ENCODE data around the gene ICA1L. TPM values are rescaled to one million over a fixed set of nuclear protein-coding genes. Genes with fewer than 3 reads are reported as not detected.
"Not testable (repeated sequence)": the region's sequence is repeated elsewhere in the genome, so short reads cannot be mapped to it uniquely, and the experiment has no call there.

Gene ICA1L
- polyA plus RNA-seq (2013, experiment 1 of 2; ENCODE audit: insufficient read length) = 1.4 TPM
- polyA plus RNA-seq (2013, experiment 2 of 2; ENCODE audit: insufficient read length) = 2.1 TPM

DNA sequence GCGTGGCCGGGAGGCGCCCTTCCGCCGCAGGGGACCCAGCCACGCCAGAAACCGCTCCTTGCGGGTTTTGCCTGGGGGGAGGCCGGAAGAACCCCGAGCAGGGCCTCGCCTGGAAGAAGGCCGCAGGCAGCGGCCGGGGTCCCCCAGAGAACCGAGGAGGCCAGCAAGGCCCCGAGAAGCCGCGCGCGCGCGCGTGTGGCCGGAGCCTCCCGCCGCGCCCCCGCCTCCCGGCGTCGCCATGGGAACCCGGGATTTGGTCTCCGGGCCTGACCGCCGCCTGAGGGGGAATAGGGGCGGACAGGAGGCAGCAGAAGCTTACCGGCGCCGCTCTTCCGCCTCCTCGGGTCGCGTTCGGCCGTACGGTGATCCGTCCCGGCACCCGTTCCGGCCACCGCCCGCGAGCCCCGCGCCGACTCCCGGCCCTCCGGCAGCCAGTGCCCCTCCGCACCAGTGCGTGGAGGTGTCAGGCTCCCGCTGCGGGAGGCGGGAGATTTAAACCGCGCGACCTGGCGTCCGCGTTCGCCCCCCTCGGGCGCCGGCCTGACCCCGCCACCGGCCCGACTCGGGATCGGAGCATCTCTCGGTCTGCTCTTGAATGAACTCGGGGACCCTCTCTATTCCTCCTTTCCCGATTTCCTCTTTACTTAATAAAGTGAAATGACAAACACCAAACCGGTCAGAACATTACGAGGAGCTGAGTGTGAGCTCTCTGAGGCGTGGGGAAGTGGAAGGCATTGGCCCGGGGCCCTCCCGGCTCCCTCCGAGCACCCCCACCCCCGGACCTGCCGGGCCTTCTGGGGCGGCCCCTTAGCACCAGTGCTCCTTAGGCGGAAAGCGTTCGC lies at the start of gene ICA1L:
TSS of gene ICA1L (minus strand) at position 467 of the 842 bp plus-strand sequence. CDS start 42,757 bp downstream, outside the sequence.
- peak; percentile 67 for DNase-seq

DNA sequence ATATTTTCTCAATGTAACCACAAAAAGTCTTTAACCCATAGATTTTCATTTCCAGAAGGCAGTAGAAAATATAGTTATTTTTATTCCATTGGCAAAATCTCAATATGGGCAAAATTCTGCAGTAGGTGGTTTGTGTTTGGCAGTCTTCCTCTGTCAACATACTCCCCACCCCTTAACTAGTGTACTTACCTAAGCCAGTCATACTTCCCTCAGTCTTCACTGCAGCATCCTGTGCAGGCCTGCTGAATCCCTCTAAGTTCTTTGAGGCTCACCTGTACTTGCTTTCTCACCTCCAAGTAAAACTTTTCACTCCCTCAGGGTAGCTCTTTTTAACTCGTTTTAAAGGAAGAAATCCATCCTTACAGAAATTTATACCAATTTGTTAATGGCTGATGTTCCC lies 47.3 kb upstream of the ICA1L start:
- DNase-seq = no peak

DNA sequence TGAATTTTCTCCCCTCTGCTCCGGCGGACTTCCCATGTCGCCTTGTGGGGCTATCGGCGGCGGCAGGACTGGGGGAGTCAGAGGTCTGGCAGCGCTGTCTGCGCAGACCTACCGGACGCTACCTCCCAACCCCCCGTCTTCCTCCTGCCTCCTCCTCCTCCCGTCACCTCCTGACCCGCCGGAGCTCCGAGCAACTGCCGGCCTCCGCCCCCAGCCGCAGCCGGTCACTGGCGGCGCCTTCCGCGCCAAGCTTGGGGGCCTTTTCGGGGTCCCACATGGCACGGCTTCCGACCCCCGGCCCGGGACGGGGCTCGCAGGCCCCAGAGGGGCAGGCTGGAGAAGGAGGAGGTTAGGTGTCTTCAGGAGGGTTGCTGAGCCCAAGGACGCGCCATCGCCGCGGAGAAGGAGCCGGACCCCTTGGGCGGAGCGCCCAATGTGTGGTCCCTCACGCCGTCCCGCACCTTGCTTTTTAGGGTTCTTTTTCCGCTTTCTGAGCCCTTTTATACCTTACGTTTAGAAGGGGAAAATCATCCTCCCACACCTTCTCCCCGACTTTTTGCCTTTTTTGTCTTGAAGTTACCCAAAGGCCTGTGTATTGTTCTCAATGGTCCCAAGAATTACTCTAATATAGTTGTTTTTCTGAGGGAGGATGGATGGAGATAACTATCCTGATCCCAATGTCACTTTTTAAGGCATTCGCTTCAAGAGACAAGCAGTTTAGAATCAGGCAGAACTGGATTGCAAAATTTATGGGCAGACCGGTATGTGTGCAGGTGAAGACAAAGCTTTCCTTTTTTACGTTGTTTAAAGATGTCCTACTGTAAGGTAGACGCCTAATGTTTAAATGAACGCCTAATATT lies 41.0 kb upstream of the ICA1L start:
- not testable (repeated sequence) for DNase-seq

DNA sequence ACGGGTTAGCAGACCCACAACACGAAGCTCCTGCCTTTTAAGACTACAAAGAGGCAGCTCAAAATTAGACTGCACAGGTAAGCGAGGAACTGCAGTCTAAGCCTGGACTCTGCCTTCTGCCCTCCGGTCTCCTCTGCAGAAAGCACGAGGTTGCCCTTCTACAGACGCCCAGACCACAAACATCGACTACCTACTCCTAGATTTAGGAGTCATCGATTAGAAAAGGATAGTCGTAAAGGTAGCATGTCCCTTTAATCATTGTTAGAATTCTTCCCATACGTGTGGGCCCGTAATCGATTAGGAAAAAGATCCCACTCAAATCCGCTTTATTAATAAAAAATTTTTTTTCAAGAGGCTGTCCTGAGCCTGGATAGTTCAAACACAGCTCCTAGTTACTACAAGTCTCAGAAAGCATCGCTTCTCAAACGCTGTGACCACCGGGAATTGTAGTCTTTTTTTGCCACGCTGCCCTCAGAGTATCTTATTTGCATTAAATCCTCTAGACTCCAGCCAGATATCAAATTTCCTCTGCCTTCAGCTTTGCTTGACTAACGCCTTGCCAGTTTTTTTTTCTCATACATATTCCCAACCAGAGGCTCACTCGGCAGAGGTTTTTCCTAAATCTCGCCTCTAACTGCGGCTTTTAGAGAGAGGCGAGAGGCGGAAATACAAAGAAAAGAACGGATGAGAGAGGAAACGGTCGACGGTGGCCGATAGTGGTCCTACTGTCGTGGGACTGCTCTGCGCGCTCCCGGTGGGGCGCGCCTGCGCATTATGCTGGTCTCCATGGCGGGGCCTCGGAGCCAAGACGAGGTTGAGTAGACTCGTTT lies 40.2 kb upstream of the ICA1L start, which contains the start of the genes CARF and WDR12:
TSS of gene CARF (plus strand) at position 764 of the 830 bp plus-strand sequence. CDS start 29,628 bp downstream, outside the sequence.
TSS of gene WDR12 (minus strand) at position 162 of the 830 bp plus-strand sequence. CDS start 197 bp downstream, outside the sequence.
- peak; percentile 96 for DNase-seq

DNA sequence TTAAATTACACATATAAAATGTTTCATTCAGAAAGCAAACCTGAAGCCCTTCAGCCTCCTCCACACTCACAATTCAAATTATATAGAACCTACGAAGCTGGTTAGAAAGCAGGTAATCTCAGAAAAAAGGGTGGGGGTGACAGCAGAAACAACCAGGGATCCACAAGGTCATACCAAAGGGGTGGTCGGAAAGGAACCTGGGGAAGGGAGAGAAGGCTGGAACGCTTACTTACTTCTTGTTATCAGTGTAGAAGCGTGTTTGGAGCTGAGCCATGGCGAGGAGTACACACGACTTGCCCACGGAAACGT lies 39.6 kb upstream of the ICA1L start:
- DNase-seq = no peak

DNA sequence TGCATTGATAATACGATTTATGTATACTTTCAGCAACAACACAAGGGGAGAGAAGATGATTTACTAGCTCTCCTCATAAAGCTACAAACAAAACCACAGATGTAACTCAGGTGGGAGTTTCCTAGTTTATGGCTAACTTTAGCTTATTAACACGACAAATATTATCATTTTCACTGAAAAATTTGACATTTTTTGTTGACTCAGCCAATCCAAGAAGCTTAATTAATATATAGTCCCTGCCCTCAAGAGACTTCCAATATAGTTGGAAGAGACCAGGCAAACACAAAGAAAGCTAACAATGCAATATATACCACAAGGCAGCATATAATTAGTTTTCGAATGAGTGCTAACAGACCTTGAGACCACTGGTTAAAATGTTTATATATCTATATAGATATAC lies 39.1 kb upstream of the ICA1L start:
- DNase-seq = no peak

DNA sequence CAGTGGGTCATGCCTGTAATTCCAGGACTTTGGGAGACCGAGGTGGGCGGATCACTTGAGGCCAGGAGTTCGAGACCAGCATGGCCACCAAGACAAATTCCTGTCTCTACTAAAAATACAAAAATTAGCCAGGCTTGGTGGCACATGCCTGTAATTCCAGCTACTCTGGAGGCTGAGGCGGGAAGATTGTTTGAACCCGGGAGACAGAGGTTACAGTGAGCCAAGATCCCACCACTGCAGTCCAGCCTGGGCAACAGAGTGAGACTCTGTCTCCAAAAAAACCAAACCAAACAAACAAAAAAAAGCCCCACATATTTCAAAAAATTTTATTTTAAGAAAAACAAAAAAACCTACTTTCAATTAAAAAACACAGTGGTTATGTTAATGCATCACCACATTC lies 38.7 kb upstream of the ICA1L start:
- DNase-seq = not testable (repeated sequence)

DNA sequence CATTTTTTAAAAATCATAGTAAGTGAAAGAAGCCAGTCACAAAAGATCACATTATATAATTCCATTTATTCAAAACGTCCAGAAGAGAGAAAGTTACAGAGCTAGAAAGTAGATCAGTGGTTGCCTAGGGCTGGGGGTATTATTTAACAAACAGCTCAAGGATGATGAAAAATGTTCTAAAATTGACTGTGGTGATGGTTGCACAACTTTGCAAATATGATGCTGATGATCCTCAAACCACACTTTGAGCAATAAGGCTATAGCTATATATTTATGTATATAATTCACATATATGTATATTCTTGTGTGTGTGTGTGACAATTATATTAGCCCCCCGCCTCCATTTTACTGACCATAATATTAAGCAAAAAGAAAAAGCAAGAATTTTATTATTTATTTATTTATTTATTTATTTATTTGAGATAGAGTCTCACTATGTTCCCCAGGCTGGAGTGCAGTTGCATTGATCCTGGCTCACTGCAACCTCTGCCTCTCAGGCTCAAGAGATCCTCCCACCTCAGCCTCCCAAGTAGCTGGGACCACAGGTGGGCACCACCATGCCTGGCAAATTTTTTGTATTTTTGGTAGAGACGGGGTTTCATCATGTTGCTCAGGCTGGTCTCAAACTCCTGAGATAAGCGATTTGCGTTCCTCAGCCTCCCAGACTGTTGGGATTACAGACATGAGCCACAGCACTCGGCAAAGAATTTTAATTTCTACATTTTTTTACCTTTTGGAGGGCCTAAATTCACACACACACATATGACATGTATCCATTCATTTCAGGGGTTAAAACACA lies 38.0 kb upstream of the ICA1L start:
- no peak for DNase-seq

DNA sequence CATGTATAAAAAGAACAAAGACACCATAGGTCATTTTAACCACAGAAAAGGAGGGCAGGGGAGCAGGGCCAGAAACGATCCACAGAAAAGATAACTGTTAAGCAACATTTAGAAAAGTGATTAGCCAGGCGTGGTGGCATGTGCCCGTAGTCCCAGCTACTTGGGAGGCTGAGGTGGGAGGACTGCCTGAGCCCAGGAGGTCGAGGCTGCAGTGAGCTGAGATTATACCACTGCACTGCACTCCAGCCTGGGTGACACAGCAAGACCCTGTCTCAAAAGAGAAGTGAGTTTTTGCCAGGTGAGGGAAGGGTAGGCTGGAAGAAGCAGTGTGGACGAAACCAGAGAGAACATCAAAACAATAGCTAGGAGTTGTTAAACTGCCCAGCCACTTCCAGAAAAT lies 36.6 kb upstream of the ICA1L start:
- no peak for DNase-seq

DNA sequence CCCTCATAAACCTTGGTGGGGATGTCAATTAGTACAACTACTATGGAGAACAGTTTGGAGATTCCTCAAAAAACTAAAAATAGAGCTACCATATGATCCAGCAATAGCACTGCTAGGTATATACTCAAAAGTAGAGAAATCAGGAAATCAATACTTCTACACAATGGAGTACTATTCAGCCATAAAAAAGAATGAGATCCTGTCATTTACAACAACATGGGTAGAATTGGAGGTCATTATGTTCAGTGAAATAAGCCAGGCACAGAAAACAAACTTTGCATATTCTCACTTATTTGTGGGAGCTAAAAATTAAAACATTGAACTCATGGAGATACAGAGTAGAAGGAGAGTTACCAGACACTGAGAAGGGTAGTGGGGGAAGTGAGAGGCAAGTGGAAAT lies 33.9 kb upstream of the ICA1L start:
- not testable (repeated sequence) for DNase-seq

DNA sequence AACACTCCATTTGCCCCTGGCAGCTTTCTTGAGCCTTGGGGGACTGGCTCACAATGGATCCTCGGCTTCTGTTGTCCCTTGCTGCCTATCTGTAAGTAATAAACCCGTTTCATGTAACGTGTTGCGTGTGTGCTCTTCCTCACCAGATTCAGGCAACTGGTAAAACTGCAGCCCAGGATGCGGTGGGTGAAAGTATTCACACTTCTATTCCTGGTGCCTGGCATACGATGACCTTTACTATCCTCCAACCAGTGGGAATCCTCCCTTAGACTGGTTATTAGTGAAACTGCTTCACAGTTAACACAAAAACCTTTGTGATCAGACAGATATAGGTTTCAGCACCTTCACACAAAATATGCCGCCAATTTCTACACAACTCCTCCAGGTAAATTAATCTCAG lies 13.6 kb upstream of the ICA1L start:
- no peak for DNase-seq

DNA sequence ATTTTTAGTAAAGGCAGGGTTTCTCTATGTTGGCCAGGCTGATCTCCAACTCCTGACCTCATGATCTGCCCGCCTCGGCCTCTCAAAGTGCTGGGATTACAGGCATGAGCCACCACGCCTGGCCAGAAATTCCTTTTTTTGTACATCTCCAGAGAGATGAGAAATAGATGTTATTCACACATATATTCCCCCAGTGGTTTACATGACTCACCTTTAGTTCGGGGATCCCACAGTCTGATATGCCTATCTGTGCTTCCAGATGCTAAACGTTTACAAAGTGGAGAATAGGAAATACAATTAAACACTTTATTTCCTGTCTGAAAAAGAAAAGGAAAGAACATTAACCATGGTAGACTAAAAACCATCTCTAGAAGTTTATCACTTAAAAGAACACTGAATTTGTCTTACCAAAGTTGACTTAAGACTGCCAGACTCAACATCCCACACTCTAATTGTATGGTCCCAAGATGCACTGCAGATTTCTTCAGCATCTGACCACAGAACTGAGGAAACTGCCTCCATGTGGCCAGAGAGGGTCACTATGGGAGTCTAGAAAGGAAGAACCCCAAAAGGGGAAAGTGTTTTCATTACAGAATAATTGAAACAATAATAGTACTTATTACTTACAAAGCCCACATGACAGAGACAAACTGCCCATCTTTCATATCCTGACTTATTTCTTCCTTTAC lies 12.6 kb upstream of the ICA1L start:
- no peak for DNase-seq

DNA sequence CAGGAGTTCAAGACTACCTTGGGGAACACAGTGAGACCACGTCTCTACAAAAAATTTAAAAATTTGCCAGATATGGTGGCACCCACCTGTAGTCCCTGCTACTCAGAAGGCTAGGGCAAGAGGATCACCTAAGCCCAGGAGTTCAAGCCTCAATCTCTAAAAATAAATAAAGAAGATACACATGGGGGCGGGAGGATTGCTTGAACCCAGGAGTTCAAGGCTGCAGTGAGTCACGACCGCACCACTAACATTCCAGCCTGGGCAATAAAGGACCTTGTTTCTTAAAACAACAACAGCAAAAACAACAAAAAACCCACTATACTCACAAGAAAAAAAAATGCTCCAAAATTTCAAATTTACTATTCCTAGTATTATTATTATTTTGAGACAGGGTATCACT lies 10.0 kb upstream of the ICA1L start:
- DNase-seq = no peak

DNA sequence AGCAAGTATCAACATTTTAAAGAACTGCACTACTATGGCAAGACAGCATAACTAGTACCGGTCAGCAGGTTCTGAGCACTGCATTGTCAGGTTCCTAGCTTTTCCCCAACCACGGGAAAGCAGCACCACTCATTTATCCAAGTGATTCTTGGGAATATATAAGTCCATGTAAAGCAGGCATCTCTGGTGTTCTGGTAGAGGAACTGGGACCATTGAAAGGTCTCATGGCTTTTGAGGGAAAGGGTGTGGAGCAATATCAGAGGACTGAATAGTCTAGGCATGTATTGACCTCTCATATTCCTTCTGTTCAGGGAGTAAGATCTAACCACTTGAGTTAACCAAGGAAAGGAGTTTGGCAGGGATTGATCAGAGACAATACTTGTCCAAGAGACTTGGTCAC lies 6.1 kb upstream of the ICA1L start:
- DNase-seq = no peak

DNA sequence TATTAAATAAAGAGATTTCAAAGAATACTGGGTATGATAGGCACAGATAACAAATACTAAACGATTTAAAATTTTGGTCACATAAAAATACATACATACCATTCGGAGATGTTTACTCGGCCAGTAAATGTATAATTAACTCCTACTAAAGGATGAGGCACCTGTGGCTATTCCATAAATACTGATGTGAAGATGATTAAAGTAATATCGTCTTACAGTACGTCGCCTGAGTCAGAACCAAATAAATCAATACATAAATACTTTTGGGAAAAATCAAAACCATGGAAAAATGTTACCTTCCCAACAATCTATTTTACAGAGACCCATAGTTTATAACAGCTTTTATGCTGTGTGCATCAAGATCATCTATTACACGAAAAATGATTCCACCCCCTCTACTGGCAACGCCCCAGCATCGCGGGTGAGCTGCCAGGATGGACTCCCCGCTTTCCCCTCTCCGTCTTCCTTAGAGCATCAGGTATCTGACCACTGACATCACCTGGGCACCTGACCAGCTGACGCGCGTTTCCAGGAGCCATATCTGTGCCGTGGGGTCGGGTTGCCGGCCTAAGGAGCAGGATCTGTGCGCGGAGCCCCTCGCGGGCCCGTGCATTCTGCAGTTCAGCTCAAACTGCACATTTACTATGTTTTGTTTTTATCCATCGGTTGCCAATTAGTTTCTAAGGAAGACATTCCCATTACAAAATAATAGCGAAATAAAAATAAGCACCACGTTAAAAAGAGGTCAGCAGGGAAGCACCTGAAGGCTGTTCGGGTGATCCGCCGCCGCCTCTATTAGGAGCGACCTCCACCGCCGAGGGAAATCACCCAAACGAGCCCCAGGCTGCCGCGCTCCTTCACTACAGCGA lies 901 bp downstream of the ICA1L start:
- peak; percentile 59 for DNase-seq

DNA sequence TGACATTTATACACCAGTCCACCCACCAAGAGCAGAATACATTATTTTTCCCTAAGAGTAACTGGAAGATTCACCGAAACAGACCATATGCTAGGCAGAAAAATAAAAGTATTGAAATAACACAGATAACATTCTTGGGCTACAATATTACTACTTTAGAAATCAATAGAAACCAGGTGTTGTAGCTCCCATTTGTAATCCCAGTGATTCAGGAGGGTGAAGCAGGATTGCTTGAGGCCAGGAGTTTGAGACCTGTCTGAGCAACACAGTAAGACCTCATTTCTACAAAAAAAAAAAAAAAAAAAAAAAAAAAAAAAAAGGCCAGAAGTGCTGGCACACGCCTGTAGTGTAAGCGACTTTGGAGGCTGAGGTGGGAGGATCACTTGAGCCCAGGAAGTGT lies 9.6 kb downstream of the ICA1L start:
- DNase-seq = no peak

DNA sequence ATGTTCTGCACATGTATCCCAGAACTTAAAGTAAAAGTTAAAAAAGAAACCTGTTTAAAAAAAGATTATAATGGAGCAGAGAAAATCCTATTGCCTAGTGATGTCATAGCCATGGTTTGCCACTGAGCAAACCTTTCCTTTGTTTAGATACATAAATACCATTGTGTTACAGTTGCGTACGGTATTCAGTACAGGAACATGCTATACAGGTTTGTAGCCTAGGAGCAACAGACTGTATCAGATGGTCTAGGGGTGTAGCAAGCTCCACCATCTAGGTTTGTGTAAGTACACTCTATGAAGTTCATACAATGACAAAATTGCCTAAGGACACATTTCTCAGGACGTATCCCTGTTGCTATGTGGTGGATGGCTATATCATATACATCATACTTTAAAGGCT lies 13.0 kb downstream of the ICA1L start:
- no peak for DNase-seq

DNA sequence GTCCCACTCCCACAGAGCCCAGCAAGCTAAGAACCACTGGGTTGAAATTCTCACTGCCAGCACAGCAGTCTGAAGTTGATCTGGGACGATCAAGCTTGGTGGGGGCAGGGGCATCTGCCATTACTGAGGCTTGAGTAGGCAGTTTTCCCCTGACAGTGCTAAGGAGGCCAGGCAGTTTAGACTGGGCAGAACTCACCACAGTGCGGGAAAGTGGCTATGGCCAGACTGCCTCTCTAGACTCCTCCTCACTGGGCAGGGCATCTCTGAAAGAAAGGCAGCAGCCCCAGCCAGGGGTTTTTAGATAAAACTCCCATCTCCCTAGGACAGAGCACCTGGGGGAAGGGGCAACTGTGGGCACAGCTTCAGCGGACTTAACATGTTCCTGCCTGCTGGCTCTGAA lies 22.2 kb downstream of the ICA1L start:
- DNase-seq = not testable (repeated sequence)

DNA sequence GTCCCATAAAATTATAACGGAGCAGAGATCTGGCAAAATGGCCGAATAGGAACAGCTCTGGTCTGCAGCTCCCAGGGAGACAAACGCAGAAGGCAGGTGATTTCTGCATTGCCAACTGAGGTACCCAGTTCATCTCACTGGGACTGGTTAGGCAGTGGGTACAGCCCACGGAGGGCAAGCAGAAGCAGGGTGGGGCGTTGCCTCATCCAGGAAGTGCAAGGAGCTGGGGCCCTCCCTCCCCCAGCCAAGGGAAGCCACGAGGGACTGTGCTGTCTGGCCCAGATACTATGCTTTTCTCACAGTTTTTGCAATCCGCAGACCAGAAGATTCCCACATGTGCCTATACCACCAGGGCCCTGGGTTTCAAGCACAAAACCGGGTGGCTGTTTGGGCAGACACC lies 22.8 kb downstream of the ICA1L start:
- DNase-seq = peak; percentile 6

Data from fibroblast of skin of back (primary cell).